Kasumi-1 (cell line): ENCODE results near the gene KRT4.

Experiments used
- DNase-seq, 2 experiments: peaks; one replicate each; lab custom pipeline; 2025; lab: John Stamatoyannopoulos, UW

The KRT4 gene

GRCh38 chr12:52836491-52837412 is 22.8 kb upstream of the KRT4 start:
- no peak for DNase-seq

- DNase-seq = no peak
Observed at GRCh38 chr12:52836042-52836466, 22.1 kb upstream of the KRT4 start.

DNA sequence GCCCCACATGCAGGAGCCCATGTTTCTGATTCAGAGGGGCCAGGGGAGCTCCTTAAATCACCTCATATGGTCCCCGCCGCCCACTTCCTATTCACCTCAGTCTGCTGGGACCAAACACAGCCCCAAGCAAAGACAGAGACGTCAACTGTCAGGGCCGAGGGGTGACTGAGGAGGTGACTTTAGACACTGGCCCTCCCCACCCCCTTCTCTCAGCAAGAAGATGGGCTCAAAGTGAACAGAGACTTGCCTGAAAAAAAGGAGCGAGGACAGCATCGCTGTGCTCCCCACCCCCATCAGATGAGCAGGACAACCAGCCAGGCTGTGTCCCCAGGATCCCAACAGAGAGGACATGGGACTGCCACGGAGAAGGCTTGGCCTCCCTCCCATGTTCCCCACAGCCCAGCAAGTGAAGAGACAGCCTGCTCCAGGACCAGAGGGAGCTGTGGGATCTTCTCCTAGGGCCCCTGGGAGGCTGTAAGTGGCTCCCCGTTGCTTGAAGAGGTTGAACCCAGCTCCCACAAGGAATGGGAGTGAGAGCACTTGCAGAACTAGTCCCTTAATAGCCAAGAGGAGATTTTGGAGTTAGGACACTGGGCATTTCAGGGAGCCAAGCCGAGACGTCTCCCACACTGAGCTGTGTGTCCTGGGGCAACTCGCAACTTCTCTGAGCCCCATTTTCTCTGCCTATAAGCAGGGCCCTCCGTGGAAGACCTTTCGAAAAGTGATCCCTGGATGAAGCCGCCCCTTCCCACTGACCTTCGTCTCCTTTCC is 21.5 kb upstream of the KRT4 start:
- DNase-seq = no peak

- DNase-seq = no peak
Observed at GRCh38 chr12:52834727-52835001, 20.7 kb upstream of the KRT4 start.

DNA sequence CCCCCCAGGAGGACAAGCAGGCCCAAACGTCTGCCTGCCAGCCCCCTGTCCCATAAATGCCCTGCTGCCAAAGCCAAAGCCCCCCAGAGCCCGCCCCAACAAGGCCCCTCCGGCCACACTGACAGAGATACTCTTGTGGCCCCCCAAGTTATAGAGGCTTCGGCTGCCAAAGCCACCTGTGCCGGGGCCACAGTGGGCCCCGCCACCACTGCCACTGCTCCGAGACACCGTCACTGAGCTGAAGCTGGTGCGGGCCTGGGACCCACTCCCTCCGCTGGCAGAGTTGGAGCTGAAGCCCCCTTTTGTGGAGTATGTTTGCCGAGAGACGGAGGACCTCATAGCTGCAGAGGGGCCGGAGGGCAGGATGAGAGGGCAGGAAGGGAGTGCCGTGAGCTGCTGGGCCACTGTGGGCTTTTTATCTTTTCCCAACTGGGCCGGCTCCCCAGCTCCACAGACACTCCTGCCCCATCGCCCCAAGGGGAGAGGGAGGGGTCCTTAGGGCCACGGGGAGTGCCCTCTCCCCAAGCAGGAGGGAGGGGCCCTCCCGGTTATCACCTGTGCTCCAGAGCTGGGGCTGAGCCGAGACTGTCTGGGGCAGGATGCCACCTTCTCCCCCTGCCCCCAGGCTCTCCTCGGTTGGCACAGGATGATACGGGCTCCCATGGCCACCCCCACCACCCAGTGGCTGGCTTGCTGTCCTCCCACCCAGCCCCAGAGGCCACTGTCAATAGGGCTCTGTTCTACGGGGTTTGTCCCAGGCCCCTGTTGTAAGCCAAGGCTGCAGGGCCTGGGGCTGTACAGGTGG is 20.2 kb upstream of the KRT4 start, which contains the start of gene KRT79:
Gene KRT79 (minus strand): TSS at position 390 of the 805 bp plus-strand sequence. CDS start 51 bp downstream, at position 339.
- no peak for DNase-seq

- DNase-seq = no peak
Observed at GRCh38 chr12:52832985-52833905, 19.3 kb upstream of the KRT4 start.

- DNase-seq = no peak
Observed at GRCh38 chr12:52832451-52832850, 18.5 kb upstream of the KRT4 start.

- DNase-seq = no peak
Observed at GRCh38 chr12:52831251-52831650, 17.3 kb upstream of the KRT4 start.

DNA sequence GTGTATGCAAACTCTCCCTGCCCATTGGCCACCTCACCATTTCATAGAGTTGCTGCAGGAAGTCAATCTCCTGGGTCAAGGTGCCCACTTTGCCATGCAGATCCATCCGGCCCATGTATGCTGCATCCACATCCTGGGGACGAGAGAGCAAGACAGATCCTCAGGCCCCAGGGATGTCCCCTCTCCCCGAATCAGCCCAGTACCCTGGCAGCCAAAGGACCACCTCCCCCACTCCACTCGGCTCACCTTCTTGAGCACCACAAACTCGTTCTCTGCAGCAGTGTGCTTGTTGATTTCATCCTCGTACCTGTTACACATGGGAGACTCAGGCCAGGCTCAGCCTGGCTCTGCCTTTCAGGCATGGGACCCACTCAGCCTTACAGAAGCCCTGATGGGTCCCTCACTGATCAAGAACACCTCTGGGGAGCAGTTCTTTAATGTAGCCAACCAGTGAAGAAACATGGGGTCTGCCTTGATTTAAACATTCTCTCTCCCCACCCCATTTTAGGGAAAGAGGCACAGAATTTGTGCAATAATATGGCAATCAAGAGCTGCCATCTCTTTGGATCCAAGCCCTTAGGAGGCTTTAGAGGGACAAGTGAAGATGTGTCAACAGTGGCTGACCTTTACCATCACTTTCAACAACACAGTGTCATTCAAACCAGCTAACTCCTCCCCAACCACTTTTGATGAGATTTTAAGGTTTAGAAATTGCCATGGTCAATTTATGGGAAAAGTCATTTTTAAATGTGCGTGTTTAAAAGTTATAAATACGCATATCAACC is 16.3 kb upstream of the KRT4 start:
- no peak for DNase-seq

DNA sequence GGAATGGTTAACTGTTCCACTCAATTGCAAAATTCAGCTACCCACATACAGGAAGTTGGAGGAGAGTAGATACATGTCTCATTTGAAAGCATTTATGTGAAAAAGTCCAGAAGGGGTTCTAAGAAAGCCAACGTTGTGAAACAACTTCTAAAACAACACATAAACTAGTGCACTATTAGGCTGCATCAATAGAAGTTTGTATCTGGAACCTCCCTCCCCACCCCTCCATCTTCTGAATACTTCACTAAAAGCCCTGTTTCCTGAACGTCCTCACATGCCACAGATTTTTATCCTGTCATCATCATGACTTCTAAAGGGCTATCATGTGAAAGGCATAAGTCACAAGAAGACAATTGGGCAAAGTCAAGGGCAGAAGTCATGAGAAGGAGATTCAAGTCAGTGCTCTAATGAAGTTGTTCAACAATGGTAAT is 14.7 kb upstream of the KRT4 start:
- no peak for DNase-seq

- no peak for DNase-seq
Observed at GRCh38 chr12:52828156-52828555, 14.2 kb upstream of the KRT4 start.

- no peak for DNase-seq
Observed at GRCh38 chr12:52827499-52828090, 13.7 kb upstream of the KRT4 start.

DNA sequence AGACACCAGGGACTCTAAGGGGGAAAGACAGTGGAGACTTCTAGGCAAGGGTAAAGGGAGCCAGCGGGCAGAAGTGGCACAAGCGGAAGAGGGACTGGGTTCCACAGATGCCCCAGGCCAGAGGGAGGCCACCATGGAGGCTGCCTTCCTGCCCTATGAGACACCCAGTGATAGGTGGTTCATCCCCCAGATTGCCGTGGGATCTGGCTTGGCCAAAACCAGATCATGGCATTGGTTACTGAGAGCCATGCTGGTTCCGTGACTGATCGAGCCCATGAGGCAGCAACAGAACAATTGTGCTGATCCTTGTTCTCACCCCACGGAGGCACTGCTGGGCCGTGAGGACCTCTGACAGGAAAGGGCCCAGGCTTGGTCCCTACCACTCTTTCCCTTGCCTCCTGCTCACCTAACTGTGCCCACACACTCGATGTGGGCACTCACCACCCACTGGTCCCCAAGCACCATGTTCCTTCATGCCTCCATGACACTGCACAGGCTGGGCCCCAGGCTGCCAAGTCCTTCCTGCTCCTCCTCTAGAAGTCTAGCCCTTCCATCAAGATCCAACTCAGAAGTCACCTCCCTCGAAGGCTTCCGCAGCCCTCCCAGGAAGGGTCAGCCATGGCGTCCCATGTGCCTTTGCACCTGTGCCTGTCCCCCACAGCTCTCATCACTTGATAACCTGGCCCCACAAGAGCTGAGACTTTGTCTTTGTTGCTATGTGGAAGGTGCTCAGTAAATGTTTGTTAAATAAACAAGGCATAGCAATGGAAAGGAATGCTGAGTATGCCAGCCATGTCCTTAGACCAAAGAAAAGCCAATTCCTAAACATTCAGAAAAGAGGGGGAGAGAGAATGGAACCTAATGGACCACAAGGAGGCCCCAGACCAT is 12.9 kb upstream of the KRT4 start:
- DNase-seq = no peak

- no peak for DNase-seq
Observed at GRCh38 chr12:52825961-52826360, 12.0 kb upstream of the KRT4 start.

GRCh38 chr12:52824741-52825410 is 11.0 kb upstream of the KRT4 start:
- no peak for DNase-seq

DNA sequence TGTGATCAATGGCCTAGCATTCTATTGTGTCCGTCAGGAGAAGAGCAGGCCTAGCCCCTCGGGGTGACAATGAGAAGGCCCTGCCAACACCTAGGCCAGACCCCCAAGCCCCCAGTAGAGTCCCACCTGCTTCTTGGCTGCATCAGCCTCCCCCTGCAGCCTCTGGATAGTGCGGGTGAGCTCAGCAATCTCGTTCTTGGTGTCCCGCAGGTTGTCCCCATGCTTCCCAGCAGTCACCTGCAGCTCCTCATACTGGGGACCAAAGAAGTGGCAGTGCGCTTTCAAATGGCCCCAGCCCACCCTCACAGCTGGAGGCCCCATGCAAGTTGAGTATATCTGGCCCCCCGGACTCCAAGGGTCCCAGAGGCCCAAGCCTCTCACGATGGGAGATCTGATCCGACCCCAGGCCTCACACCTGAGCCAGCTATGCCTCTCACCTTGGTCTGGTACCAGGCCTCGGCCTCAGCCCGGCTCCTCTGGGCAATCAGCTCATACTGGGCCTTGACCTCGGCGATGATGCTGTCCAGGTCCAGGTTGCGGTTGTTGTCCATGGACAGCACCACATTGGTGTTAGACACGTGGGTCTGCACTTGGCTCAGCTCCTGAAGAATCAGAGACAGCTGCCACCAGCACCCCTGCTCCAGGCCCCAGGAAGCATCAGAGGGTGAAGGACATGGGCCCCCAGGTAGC is 10.0 kb upstream of the KRT4 start:
- no peak for DNase-seq

DNA sequence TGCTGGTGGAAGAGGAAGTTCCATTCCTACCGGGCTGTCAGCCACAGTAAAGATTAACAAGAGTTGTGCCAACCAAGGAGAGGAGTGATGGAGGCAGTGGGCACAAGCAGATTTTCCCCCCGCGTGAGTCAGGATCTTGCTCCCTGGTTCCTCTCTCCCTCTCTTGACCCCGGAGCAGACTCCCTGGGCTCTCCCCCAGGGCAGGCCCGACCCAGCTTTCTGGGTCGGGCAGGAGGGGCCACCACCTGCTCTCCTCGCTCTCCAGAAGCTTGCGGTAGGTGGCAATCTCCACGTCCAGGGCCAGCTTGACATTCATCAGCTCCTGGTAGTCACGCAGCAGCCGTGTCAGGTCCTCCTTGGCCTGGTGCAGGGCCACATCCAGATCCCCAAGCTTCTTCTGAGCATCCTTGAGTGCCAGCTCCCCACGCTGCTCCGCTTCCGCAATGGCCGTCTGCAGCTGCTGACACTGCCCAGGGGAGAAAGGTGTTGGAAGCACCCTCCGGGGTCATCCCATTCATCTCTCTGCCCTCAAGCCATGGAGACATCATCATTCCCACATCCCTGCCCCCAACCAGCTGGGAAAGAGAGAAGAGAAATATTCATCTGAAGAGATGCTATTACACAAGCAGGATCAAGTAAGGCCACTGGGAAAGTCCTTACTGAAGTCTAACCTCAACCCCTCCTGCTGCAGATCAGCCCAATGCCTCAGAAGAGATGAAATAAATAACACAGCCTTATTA is 9.0 kb upstream of the KRT4 start:
- no peak for DNase-seq
